BJ (cell line): ENCODE measurements around the gene SND1. TPM values are rescaled to one million over a fixed set of nuclear protein-coding genes. Genes with fewer than 3 reads are reported as not detected.

ENCODE experiments used
- CTCF ChIA-PET: fragments of 350-600 bp; formaldehyde crosslinking; extraction: SDS; loops from one replicate; lab custom pipeline; 2021; ENCODE audit warnings: antibody characterized with exemption, inconsistent platforms; lab: Yijun Ruan, JAX
- POLR2A ChIA-PET: fragments of 300-600 bp; sonication (Branson Sonifier 250); formaldehyde crosslinking; extraction: SDS; loops from one replicate; lab custom pipeline; 2021; ENCODE audit warnings: antibody characterized with exemption; lab: Charles Lee
- DNase-seq: peaks from one replicate; pipeline ENCODE4 v3.0.0-alpha.2; 2011; ENCODE audit warnings: low read depth
- H3K27me3 ChIP-seq: 2 replicates; pipeline ENCODE4 v1.6.0; 2011; ENCODE audit warnings: low read length; ENCODE audit not compliant: control insufficient read depth, insufficient read depth
- H3K36me3 ChIP-seq: 2 replicates; pipeline ENCODE4 v1.5.1; 2011; ENCODE audit warnings: low read length; ENCODE audit not compliant: control insufficient read depth, insufficient read depth
- H3K4me3 ChIP-seq: 2 replicates; pipeline ENCODE4 v1.5.1; 2011; ENCODE audit warnings: low read depth, mild to moderate bottlenecking, control low read depth, low read length
- CTCF ChIP-seq: IDR thresholded peaks from 2 replicates; pipeline ENCODE4 v1.5.1; 2011; ENCODE audit warnings: low read depth, mild to moderate bottlenecking, control low read depth, inconsistent platforms, low read length, moderate library complexity; ENCODE audit not compliant: insufficient read depth
- polyA plus RNA-seq: library from polyadenylated mRNA; depleted of rRNA; stranded (reverse); fragments of >200 nt; gene quantifications from 2 replicates; pipeline ENCODE4 v1.2.3, GENCODE V29; 2011

The SND1 gene
- polyA plus RNA-seq, 1 experiment: 203 TPM

- no peak overlapping the region for H3K4me3 ChIP-seq
- H3K27me3 ChIP-seq: no peaks in the 10 kb centered on the region
- ChIA-PET CTCF (interaction anchor here (0.9 to 1.9 kb wide), 4 partner anchors 25 to 272 kb away, joined by 3 to 4 read pairs (median 3); no protein-coding TSS in a partner anchor), POLR2A (interaction anchor here (0.5 to 0.6 kb wide), 2 partner anchors 198 to 432 kb away, joined by 3 to 5 read pairs; no protein-coding TSS in a partner anchor)
- DNase-seq: no peak
- TF ChIP-seq CTCF: no peak
- no peaks in the 10 kb centered on the region for H3K36me3 ChIP-seq
Measured at GRCh38 chr7:127905491-127906330, 253.7 kb downstream of the SND1 start.

- no peaks in the 10 kb centered on the region for H3K27me3 ChIP-seq
- POLR2A ChIA-PET: no interaction called here
Measured at GRCh38 chr7:127907110-127908040, 255.4 kb downstream of the SND1 start.

DNA sequence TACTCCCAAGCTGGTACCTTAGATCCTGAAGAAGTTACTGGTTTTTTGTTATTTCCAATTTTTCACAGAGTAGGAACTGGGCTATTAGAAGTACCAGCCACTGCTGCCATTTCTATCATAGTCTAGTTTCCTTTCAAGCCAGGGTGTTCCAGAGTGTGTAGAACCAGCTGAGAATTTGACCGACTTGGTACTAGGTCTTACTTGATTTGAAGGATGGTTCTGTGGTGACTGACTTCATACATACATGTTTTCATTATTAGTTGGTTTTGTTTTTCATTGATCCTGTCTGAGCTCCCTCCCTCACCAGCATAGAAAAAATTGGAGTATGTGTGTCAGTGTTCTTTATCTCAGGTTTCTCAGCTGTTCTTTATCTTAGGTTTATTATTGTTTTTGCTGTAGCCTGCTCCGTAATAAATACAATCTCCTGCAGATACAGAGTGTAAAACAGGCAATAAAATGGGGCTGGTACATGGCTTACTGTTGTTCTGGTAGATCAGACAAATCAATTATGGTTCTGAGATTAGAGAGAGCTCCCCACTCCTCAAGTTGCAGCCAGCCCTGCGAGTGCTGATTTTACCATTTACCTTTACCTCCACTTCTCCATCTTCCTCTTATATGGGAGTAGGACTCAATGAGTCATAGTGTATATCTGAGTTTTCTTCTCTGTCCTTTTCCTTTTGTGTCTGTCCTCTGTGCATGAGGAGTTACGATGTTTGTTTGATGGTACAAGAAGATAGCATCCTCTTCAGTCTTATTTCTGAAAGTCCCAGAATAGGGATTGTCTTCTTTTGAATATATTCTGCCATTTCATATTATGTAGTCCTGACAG is 256.6 kb downstream of the SND1 start:
- no peaks in the 10 kb centered on the region for H3K36me3 ChIP-seq
- no peak for TF ChIP-seq CTCF
- no peaks in the 10 kb centered on the region for H3K27me3 ChIP-seq
- no peak for DNase-seq
- POLR2A ChIA-PET: no interaction called here
- CTCF ChIA-PET: no interaction called here
- H3K4me3 ChIP-seq: no peak overlapping the region

More at GRCh38 chr7:127907110-127908040, 255.4 kb downstream of the SND1 start:
- CTCF ChIA-PET: interaction anchor here (0.8 to 1.1 kb wide), 2 partner anchors 160 to 274 kb away, joined by 3 read pairs; no protein-coding TSS in a partner anchor
- Histone ChIP-seq H3K36me3 (no peaks in the 10 kb centered on the region), H3K4me3 (no peak overlapping the region)
- no peak for TF ChIP-seq CTCF
- no peak for DNase-seq

DNA sequence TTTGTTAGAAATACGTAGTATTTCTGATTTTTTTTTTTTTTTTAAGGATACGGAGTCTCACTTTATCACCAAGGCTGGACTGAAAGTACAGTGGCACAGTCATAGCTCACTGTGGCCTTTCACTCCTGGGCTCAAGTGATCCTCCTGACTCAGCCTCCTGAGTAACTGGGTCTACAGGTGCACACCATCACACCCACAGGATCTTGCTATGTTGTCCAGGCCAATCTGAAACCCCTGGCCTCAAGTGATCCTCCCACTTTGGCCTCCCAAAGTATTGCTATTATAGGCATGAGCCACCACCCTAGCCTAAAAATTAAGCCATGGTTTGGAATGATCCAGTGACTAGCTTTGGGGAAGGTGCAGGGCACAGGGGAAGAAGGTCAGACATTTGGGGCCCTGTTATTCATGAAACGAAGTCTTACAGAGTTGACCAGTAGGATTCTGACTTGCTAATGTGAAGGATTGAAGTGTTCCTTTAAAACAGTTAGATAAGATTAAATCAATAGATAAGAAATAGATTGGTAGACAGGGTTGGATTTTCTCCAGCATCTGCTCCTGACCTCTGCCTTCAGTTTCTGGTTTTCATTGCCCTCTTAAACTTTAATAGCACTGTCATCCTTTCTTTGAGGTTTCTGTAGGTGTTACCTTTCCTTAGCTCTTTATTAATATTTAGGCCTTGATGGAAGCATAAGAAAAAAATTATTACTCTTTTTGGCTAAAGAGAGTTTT is 257.6 kb downstream of the SND1 start:
- ChIA-PET CTCF (no interaction called here), POLR2A (interaction anchor here (0.7 kb wide), 1 partner anchor 70 kb away, joined by 3 read pairs; no protein-coding TSS in a partner anchor)
- no peak for TF ChIP-seq CTCF
- no peaks in the 10 kb centered on the region for H3K27me3 ChIP-seq
- no peak for DNase-seq
- no peak overlapping the region for H3K4me3 ChIP-seq
- H3K36me3 ChIP-seq: no peaks in the 10 kb centered on the region
